Bronchial epithelial cell (primary cell): ENCODE measurements around the gene FETUB. TPM values are rescaled to one million over a fixed set of nuclear protein-coding genes. Genes with fewer than 3 reads are reported as not detected.

Experiments
- DNase-seq: peaks from one replicate; pipeline ENCODE4 v3.0.0-alpha.2; 2010; ENCODE audit warnings: low read depth
- FAIRE-seq: peaks from 2 replicates; lab custom pipeline; 2011; peaks lifted over from hg19 to GRCh38; lab: Jason Lieb, UNC
- H3K27me3 ChIP-seq: 2 replicates; pipeline ENCODE4 v1.5.1; 2011; ENCODE audit warnings: low read length; ENCODE audit not compliant: control insufficient read depth, insufficient read depth
- H3K36me3 ChIP-seq: 2 replicates; pipeline ENCODE4 v1.5.1; 2011; ENCODE audit warnings: low read length; ENCODE audit not compliant: control insufficient read depth, insufficient read depth
- H3K4me3 ChIP-seq: 2 replicates; pipeline ENCODE4 v1.5.1; 2011; ENCODE audit warnings: mild to moderate bottlenecking, low read depth, low read length, control low read depth
- CTCF ChIP-seq: IDR thresholded peaks from 2 replicates; pipeline ENCODE4 v1.5.1; 2011; ENCODE audit warnings: mild to moderate bottlenecking, moderate library complexity, low read length, control low read depth, inconsistent platforms; ENCODE audit not compliant: insufficient read depth, severe bottlenecking
- total RNA-seq: library from RNA; depleted of rRNA; stranded (reverse); fragments of >200 nt; gene quantifications from 2 replicates; pipeline ENCODE4 v1.2.1, GENCODE V29; 2014

FETUB gene
- total RNA-seq, 1 donor from 2014 or later: not detected

- no peak for DNase-seq
- no peak overlapping the region for H3K4me3 ChIP-seq
- FAIRE-seq: no peak
- no peaks in the 10 kb centered on the region for H3K36me3 ChIP-seq
- no peak for TF ChIP-seq CTCF
- H3K27me3 ChIP-seq: no peaks in the 10 kb centered on the region
These were observed 4.7 kb upstream of the FETUB start for GRCh38 chr3:186635532-186635931.

- no peak overlapping the region for H3K4me3 ChIP-seq
- H3K27me3 ChIP-seq: no peaks in the 10 kb centered on the region
- DNase-seq (no peak), FAIRE-seq (peak; percentile 73)
- no peak for TF ChIP-seq CTCF
- no peaks in the 10 kb centered on the region for H3K36me3 ChIP-seq
These were observed 3.7 kb upstream of the FETUB start for GRCh38 chr3:186636536-186636935.

- H3K36me3 ChIP-seq: no peaks in the 10 kb centered on the region
- FAIRE-seq: no peak
- TF ChIP-seq CTCF: no peak
- DNase-seq: no peak
- H3K27me3 ChIP-seq: no peaks in the 10 kb centered on the region
- no peak overlapping the region for H3K4me3 ChIP-seq
These were observed 2.5 kb upstream of the FETUB start for GRCh38 chr3:186637686-186638085.

GRCh38 chr3:186638259-186638658 is 1.9 kb upstream of the FETUB start:
- no peak for TF ChIP-seq CTCF
- H3K27me3 ChIP-seq: no peaks in the 10 kb centered on the region
- FAIRE-seq (no peak), DNase-seq (no peak)
- no peaks in the 10 kb centered on the region for H3K36me3 ChIP-seq
- H3K4me3 ChIP-seq: no peak overlapping the region

GRCh38 chr3:186640473-186640818 is 247 bp downstream of the FETUB start:
- FAIRE-seq (peak; percentile 94), DNase-seq (peak; percentile 88)
- no peak for TF ChIP-seq CTCF
- Histone ChIP-seq H3K27me3 (no peaks in the 10 kb centered on the region), H3K36me3 (no peaks in the 10 kb centered on the region), H3K4me3 (no peak overlapping the region)

GRCh38 chr3:186640929-186641328 is 730 bp downstream of the FETUB start:
- no peak for FAIRE-seq
- TF ChIP-seq CTCF: no peak

More at GRCh38 chr3:186640929-186641328, 730 bp downstream of the FETUB start:
- no peaks in the 10 kb centered on the region for H3K27me3 ChIP-seq
- H3K4me3 ChIP-seq: no peak overlapping the region
- H3K36me3 ChIP-seq: no peaks in the 10 kb centered on the region
- DNase-seq: no peak
